Measurements from ENCODE around the gene ZFP1. TPM values are rescaled to one million over a fixed set of nuclear protein-coding genes. Genes with fewer than 3 reads are reported as not detected.

The ZFP1 gene
- total and polyA plus RNA-seq, 2 donors (not counting 1 experiment from before 2014, with no cell fraction given): 9.8 to 14.4 TPM

- no peaks in the 10 kb centered on the region for H4K20me1 ChIP-seq (ENCODE audit: control insufficient read depth, extremely low read depth, insufficient read depth, low read length)
- H3K27ac ChIP-seq (ENCODE audit: insufficient read depth, low read length): no peak within 1 kb of the TSS
- peak within 1 kb of the TSS; percentile 59 for H3K4me2 ChIP-seq (ENCODE audit: extremely low read depth, insufficient read depth, low read length)
- no peaks in the 10 kb centered on the region for H3K36me3 ChIP-seq (ENCODE audit: control insufficient read depth, insufficient read depth, low read length)
- no peak for DNase-seq (ENCODE audit: low read depth in 2 of 2)
- H3K4me3 ChIP-seq (replicated peaks in 1 of 4; ENCODE audit: control extremely low read depth in 1 of 4, insufficient read depth in 1 of 4, low read depth in 3 of 4, low read length in 4 of 4): no peak within 1 kb of the TSS
- H3K4me1 ChIP-seq (ENCODE audit: control insufficient read depth, extremely low read depth, insufficient read depth, low read length): no peaks in the 10 kb centered on the region
- no peaks in the 10 kb centered on the region for H3K79me2 ChIP-seq (ENCODE audit: control insufficient read depth, insufficient read depth, low read length)
- TF ChIP-seq CTCF (conservative IDR thresholded peaks at IDR 0.05 in 1 of 2, IDR thresholded peaks at IDR 0.05 in 1 of 2; ENCODE audit: low read depth in 1 of 2, low read length in 2 of 2) (no peak), EZH2 (IDR thresholded peaks at IDR 0.05; ENCODE audit: low read length, missing control alignments) (no peak)
- no peaks in the 10 kb centered on the region for H3K9me3 ChIP-seq (ENCODE audit: control insufficient read depth, insufficient read depth, low read depth, low read length)
- H3K9ac ChIP-seq (ENCODE audit: insufficient read depth, low read length): no peak within 1 kb of the TSS
- no peaks in the 10 kb centered on the region for H3K27me3 ChIP-seq (ENCODE audit: control insufficient read depth, insufficient read depth, low read length)
- H2AFZ ChIP-seq (ENCODE audit: low read length): no peak within 1 kb of the TSS
Measured at GRCh38 chr16:75218256-75219076, 70.1 kb downstream of the ZFP1 start, which contains the start of gene CTRB1. Gene CTRB1 (plus strand): TSS chr16:75218988. CDS start chr16:75219008, 20 bp downstream.

- no peak overlapping the region for H3K9ac ChIP-seq (ENCODE audit: insufficient read depth, low read length)
- H3K9me3 ChIP-seq (ENCODE audit: control insufficient read depth, insufficient read depth, low read depth, low read length): no peaks in the 10 kb centered on the region
- H3K79me2 ChIP-seq (ENCODE audit: control insufficient read depth, insufficient read depth, low read length): no peaks in the 10 kb centered on the region
- DNase-seq (ENCODE audit: low read depth in 2 of 2): no peak
- no peak for TF ChIP-seq EZH2 (IDR thresholded peaks at IDR 0.05; ENCODE audit: low read length, missing control alignments)
- TF ChIP-seq CTCF (conservative IDR thresholded peaks at IDR 0.05 in 1 of 2, IDR thresholded peaks at IDR 0.05 in 1 of 2; ENCODE audit: low read depth in 1 of 2, low read length in 2 of 2): no peak
- no peaks in the 10 kb centered on the region for H3K4me1 ChIP-seq (ENCODE audit: control insufficient read depth, extremely low read depth, insufficient read depth, low read length)
- no peak overlapping the region for H2AFZ ChIP-seq (ENCODE audit: low read length)
- no peak overlapping the region for H3K27ac ChIP-seq (ENCODE audit: insufficient read depth, low read length)
- H3K27me3 ChIP-seq (ENCODE audit: control insufficient read depth, insufficient read depth, low read length): no peaks in the 10 kb centered on the region
- H4K20me1 ChIP-seq (ENCODE audit: control insufficient read depth, extremely low read depth, insufficient read depth, low read length): no peaks in the 10 kb centered on the region
- H3K4me2 ChIP-seq (ENCODE audit: extremely low read depth, insufficient read depth, low read length): no peak overlapping the region
- no peaks in the 10 kb centered on the region for H3K36me3 ChIP-seq (ENCODE audit: control insufficient read depth, insufficient read depth, low read length)
- no peak overlapping the region for H3K4me3 ChIP-seq (replicated peaks in 1 of 4; ENCODE audit: control extremely low read depth in 1 of 4, insufficient read depth in 1 of 4, low read depth in 3 of 4, low read length in 4 of 4)
Measured at GRCh38 chr16:75219088-75219487, 70.8 kb downstream of the ZFP1 start.

- no peaks in the 10 kb centered on the region for H4K20me1 ChIP-seq (ENCODE audit: control insufficient read depth, extremely low read depth, insufficient read depth, low read length)
- no peaks in the 10 kb centered on the region for H3K9me3 ChIP-seq (ENCODE audit: control insufficient read depth, insufficient read depth, low read depth, low read length)
- no peaks in the 10 kb centered on the region for H3K27me3 ChIP-seq (ENCODE audit: control insufficient read depth, insufficient read depth, low read length)
- H3K4me2 ChIP-seq (ENCODE audit: extremely low read depth, insufficient read depth, low read length): peak overlapping the region; percentile 59
- no peaks in the 10 kb centered on the region for H3K4me1 ChIP-seq (ENCODE audit: control insufficient read depth, extremely low read depth, insufficient read depth, low read length)
- no peaks in the 10 kb centered on the region for H3K79me2 ChIP-seq (ENCODE audit: control insufficient read depth, insufficient read depth, low read length)
- no peak overlapping the region for H3K4me3 ChIP-seq (replicated peaks in 1 of 4; ENCODE audit: control extremely low read depth in 1 of 4, insufficient read depth in 1 of 4, low read depth in 3 of 4, low read length in 4 of 4)
- H3K27ac ChIP-seq (ENCODE audit: insufficient read depth, low read length): no peak overlapping the region
- no peak overlapping the region for H3K9ac ChIP-seq (ENCODE audit: insufficient read depth, low read length)
- no peaks in the 10 kb centered on the region for H3K36me3 ChIP-seq (ENCODE audit: control insufficient read depth, insufficient read depth, low read length)
- H2AFZ ChIP-seq (ENCODE audit: low read length): no peak overlapping the region
- TF ChIP-seq EZH2 (IDR thresholded peaks at IDR 0.05; ENCODE audit: low read length, missing control alignments): no peak
- no peak for TF ChIP-seq CTCF (conservative IDR thresholded peaks at IDR 0.05 in 1 of 2, IDR thresholded peaks at IDR 0.05 in 1 of 2; ENCODE audit: low read depth in 1 of 2, low read length in 2 of 2)
- DNase-seq (ENCODE audit: low read depth in 2 of 2): no peak
Measured at GRCh38 chr16:75219838-75220237, 71.5 kb downstream of the ZFP1 start.

Other genes starting within 250 kb of the ZFP1 start
- gene WDR59, start 163.4 kb upstream of the ZFP1 start, total RNA-seq: 14.9 and 16.0 TPM in 2 replicates
- gene WDR59, start 163.4 kb upstream of the ZFP1 start, polyA plus RNA-seq: 30.2 and 33.7 TPM in 2 replicates
- 18.0 and 21.1 TPM in 2 replicates for gene ZNRF1, start 149.5 kb upstream of the ZFP1 start, total RNA-seq
- 21.0 and 22.8 TPM in 2 replicates for gene ZNRF1, start 149.5 kb upstream of the ZFP1 start, polyA plus RNA-seq
- gene LDHD, start 31.7 kb upstream of the ZFP1 start, total RNA-seq: 1.0 and 4.5 TPM in 2 replicates
- 0.27 and 0.52 TPM in 2 replicates for gene LDHD, start 31.7 kb upstream of the ZFP1 start, polyA plus RNA-seq
- not detected in 2 replicates for gene CTRB2, start 58.6 kb downstream of the ZFP1 start, total RNA-seq
- not detected in 2 replicates for gene CTRB2, start 58.6 kb downstream of the ZFP1 start, polyA plus RNA-seq
- gene CTRB1, start 70.5 kb downstream of the ZFP1 start, total RNA-seq: not detected in 2 replicates
- not detected in 2 replicates for gene CTRB1, start 70.5 kb downstream of the ZFP1 start, polyA plus RNA-seq
- gene BCAR1, start 103.1 kb downstream of the ZFP1 start, total RNA-seq: 26.5 and 36.8 TPM in 2 replicates
- 32.8 and 66.5 TPM in 2 replicates for gene BCAR1, start 103.1 kb downstream of the ZFP1 start, polyA plus RNA-seq

All from fibroblast of lung (primary cell).